ENCODE measurements around the gene GTF2IRD2. TPM values are rescaled to one million over a fixed set of nuclear protein-coding genes. Genes with fewer than 3 reads are reported as not detected.

GTF2IRD2 gene
- total and polyA plus RNA-seq, 7 experiments from 2014 or later = 12.1 to 44.1 (median 23.0) TPM

Other genes starting within 250 kb of the GTF2IRD2 start
- 100 to 1,000 TPM; 135 to 177 (median 167) TPM for gene GTF2I, start 193.9 kb downstream of the GTF2IRD2 start, total RNA-seq
- 10 to 100 TPM; 51.1 to 65.4 TPM for gene GTF2I, start 193.9 kb downstream of the GTF2IRD2 start, polyA plus RNA-seq
- 10 to 100 TPM in 2 of 5 experiments, 1 to 10 TPM in 2, under 1 TPM in 1; 0.92 to 70.1 (median 7.7) TPM for gene NCF1, start 77.6 kb downstream of the GTF2IRD2 start, total RNA-seq
- 1 to 10 TPM; 9.0 to 10.0 TPM for gene NCF1, start 77.6 kb downstream of the GTF2IRD2 start, polyA plus RNA-seq
- 1 to 10 TPM; 3.0 to 5.1 (median 4.5) TPM for gene CASTOR2, start 113.1 kb upstream of the GTF2IRD2 start, total RNA-seq
- gene CASTOR2, start 113.1 kb upstream of the GTF2IRD2 start, polyA plus RNA-seq = 1 to 10 TPM in 1 of 2 donors, under 1 TPM in 1; 0.46 to 1.5 TPM
- 10 to 100 TPM; 23.3 to 43.6 (median 28.3) TPM for gene RCC1L, start 222.2 kb upstream of the GTF2IRD2 start, total RNA-seq
- gene RCC1L, start 222.2 kb upstream of the GTF2IRD2 start, polyA plus RNA-seq = 10 to 100 TPM; 33.6 to 43.8 TPM
- 10 to 100 TPM; 25.3 to 87.3 (median 55.0) TPM for gene GTF2IRD2B, start 241.0 kb upstream of the GTF2IRD2 start, total RNA-seq
- gene GTF2IRD2B, start 241.0 kb upstream of the GTF2IRD2 start, polyA plus RNA-seq = 10 to 100 TPM; 27.8 to 36.1 TPM